Activated naive CD8-positive, alpha-beta T cell treated with anti-CD3 and anti-CD28 coated beads for 36 hours (primary cell): ENCODE measurements around the gene MACO1. TPM values are rescaled to one million over a fixed set of nuclear protein-coding genes. Genes with fewer than 3 reads are reported as not detected.

Experiments
- DNase-seq: peaks from one replicate; pipeline ENCODE4 v3.0.0; 2021
- H3K27ac Mint-ChIP-seq: one replicate; pipeline ENCODE4 v1.8.0; 2022; ENCODE audit warnings: mild to moderate bottlenecking, moderate library complexity, mixed read lengths
- H3K27me3 Mint-ChIP-seq: one replicate; pipeline ENCODE4 v1.8.0; 2022; ENCODE audit warnings: mild to moderate bottlenecking, mixed read lengths
- H3K36me3 Mint-ChIP-seq: one replicate; pipeline ENCODE4 v1.8.0; 2021; ENCODE audit warnings: mild to moderate bottlenecking, mixed read lengths
- H3K4me1 Mint-ChIP-seq: one replicate; pipeline ENCODE4 v1.8.0; 2021; ENCODE audit warnings: mixed read lengths
- H3K4me3 Mint-ChIP-seq: one replicate; pipeline ENCODE4 v1.8.0; 2022; ENCODE audit warnings: mild to moderate bottlenecking, moderate library complexity, mixed read lengths
- H3K9me3 Mint-ChIP-seq: one replicate; pipeline ENCODE4 v1.8.0; 2022; ENCODE audit warnings: mixed read lengths
- total RNA-seq, 2 experiments: library from RNA; stranded (reverse); gene quantifications; one replicate each; pipeline ENCODE4 v1.2.3, GENCODE V29; 2021

MACO1 gene
- total RNA-seq, 2 experiments from 2014 or later: 19.8 to 20.9 TPM

- no peaks in the 10 kb centered on the region for H3K27me3 Mint-ChIP-seq
- no peaks in the 10 kb centered on the region for H3K9me3 Mint-ChIP-seq
- peaks cover 3% of the 10 kb centered on the region for H3K36me3 Mint-ChIP-seq
- no peak for DNase-seq
- no peak overlapping the region for H3K4me3 Mint-ChIP-seq
- H3K27ac Mint-ChIP-seq: no peak overlapping the region
- peaks cover 15% of the 10 kb centered on the region for H3K4me1 Mint-ChIP-seq
These were observed 53.4 kb downstream of the MACO1 start for GRCh38 chr1:25484096-25484495.

GRCh38 chr1:25484533-25484932 is 53.8 kb downstream of the MACO1 start:
- no peak overlapping the region for H3K27ac Mint-ChIP-seq
- no peaks in the 10 kb centered on the region for H3K27me3 Mint-ChIP-seq
- H3K4me3 Mint-ChIP-seq: no peak overlapping the region
- DNase-seq: no peak
- H3K36me3 Mint-ChIP-seq: peaks cover 3% of the 10 kb centered on the region
- H3K4me1 Mint-ChIP-seq: peaks cover 15% of the 10 kb centered on the region
- H3K9me3 Mint-ChIP-seq: no peaks in the 10 kb centered on the region

- peaks cover 6% of the 10 kb centered on the region for H3K36me3 Mint-ChIP-seq
- peaks cover 15% of the 10 kb centered on the region for H3K4me1 Mint-ChIP-seq
- no peak overlapping the region for H3K27ac Mint-ChIP-seq
- no peaks in the 10 kb centered on the region for H3K27me3 Mint-ChIP-seq
- no peak overlapping the region for H3K4me3 Mint-ChIP-seq
- H3K9me3 Mint-ChIP-seq: no peaks in the 10 kb centered on the region
- no peak for DNase-seq
These were observed 55.1 kb downstream of the MACO1 start for GRCh38 chr1:25485536-25486411.

GRCh38 chr1:25486602-25487001 is 55.9 kb downstream of the MACO1 start:
- H3K27ac Mint-ChIP-seq: no peak overlapping the region
- H3K36me3 Mint-ChIP-seq: peaks cover 6% of the 10 kb centered on the region
- DNase-seq: peak; percentile 7
- H3K4me3 Mint-ChIP-seq: no peak overlapping the region
- H3K27me3 Mint-ChIP-seq: no peaks in the 10 kb centered on the region
- no peaks in the 10 kb centered on the region for H3K9me3 Mint-ChIP-seq
- peaks cover 15% of the 10 kb centered on the region for H3K4me1 Mint-ChIP-seq

GRCh38 chr1:25487628-25488027 is 56.9 kb downstream of the MACO1 start:
- H3K27ac Mint-ChIP-seq: no peak overlapping the region
- H3K4me1 Mint-ChIP-seq: peaks cover 12% of the 10 kb centered on the region
- H3K36me3 Mint-ChIP-seq: peaks cover 7% of the 10 kb centered on the region

GRCh38 chr1:25492323-25492722 is 61.6 kb downstream of the MACO1 start:
- Mint-ChIP-seq H3K4me1 (no peaks in the 10 kb centered on the region), H3K4me3 (no peak overlapping the region), H3K9me3 (no peaks in the 10 kb centered on the region), H3K27me3 (no peaks in the 10 kb centered on the region), H3K27ac (peak overlapping the region; percentile 31), H3K36me3 (peaks cover 6% of the 10 kb centered on the region)
- no peak for DNase-seq

More at GRCh38 chr1:25487628-25488027, 56.9 kb downstream of the MACO1 start:
- Mint-ChIP-seq H3K27me3 (no peaks in the 10 kb centered on the region), H3K4me3 (no peak overlapping the region), H3K9me3 (no peaks in the 10 kb centered on the region)
- peak; percentile 19 for DNase-seq

GRCh38 chr1:25494952-25495351 is 64.3 kb downstream of the MACO1 start:
- Mint-ChIP-seq H3K4me1 (no peaks in the 10 kb centered on the region), H3K27me3 (no peaks in the 10 kb centered on the region), H3K36me3 (peaks cover 6% of the 10 kb centered on the region), H3K27ac (no peak overlapping the region), H3K9me3 (no peaks in the 10 kb centered on the region), H3K4me3 (no peak overlapping the region)
- no peak for DNase-seq

- Mint-ChIP-seq H3K9me3 (no peaks in the 10 kb centered on the region), H3K4me3 (no peak overlapping the region), H3K27me3 (no peaks in the 10 kb centered on the region), H3K4me1 (peaks cover 8% of the 10 kb centered on the region), H3K36me3 (peaks cover 1% of the 10 kb centered on the region), H3K27ac (no peak overlapping the region)
- DNase-seq: no peak
These were observed 70.0 kb downstream of the MACO1 start for GRCh38 chr1:25500694-25501093.

- H3K4me3 Mint-ChIP-seq: no peak overlapping the region
- no peak for DNase-seq
- peaks cover 13% of the 10 kb centered on the region for H3K4me1 Mint-ChIP-seq
- H3K27ac Mint-ChIP-seq: no peak overlapping the region
- peaks cover 1% of the 10 kb centered on the region for H3K36me3 Mint-ChIP-seq
- H3K27me3 Mint-ChIP-seq: no peaks in the 10 kb centered on the region
- no peaks in the 10 kb centered on the region for H3K9me3 Mint-ChIP-seq
These were observed 70.8 kb downstream of the MACO1 start for GRCh38 chr1:25501235-25502058.

- peaks cover 1% of the 10 kb centered on the region for H3K36me3 Mint-ChIP-seq
- no peak overlapping the region for H3K4me3 Mint-ChIP-seq
- no peak for DNase-seq
- no peaks in the 10 kb centered on the region for H3K9me3 Mint-ChIP-seq
- peak overlapping the region; percentile 45 for H3K27ac Mint-ChIP-seq
- no peaks in the 10 kb centered on the region for H3K27me3 Mint-ChIP-seq
- H3K4me1 Mint-ChIP-seq: peaks cover 19% of the 10 kb centered on the region
These were observed 72.3 kb downstream of the MACO1 start for GRCh38 chr1:25502957-25503356.

GRCh38 chr1:25503551-25504426 is 73.1 kb downstream of the MACO1 start:
- Mint-ChIP-seq H3K4me1 (peaks cover 19% of the 10 kb centered on the region), H3K4me3 (no peak overlapping the region), H3K27me3 (no peaks in the 10 kb centered on the region), H3K36me3 (peaks cover 1% of the 10 kb centered on the region), H3K9me3 (no peaks in the 10 kb centered on the region), H3K27ac (no peak overlapping the region)
- peak; percentile 65 for DNase-seq

GRCh38 chr1:25504706-25505595 is 74.3 kb downstream of the MACO1 start:
- no peak overlapping the region for H3K27ac Mint-ChIP-seq
- no peak overlapping the region for H3K4me3 Mint-ChIP-seq
- no peak for DNase-seq
- H3K36me3 Mint-ChIP-seq: peaks cover 1% of the 10 kb centered on the region
- H3K4me1 Mint-ChIP-seq: peaks cover 19% of the 10 kb centered on the region
- no peaks in the 10 kb centered on the region for H3K9me3 Mint-ChIP-seq
- H3K27me3 Mint-ChIP-seq: no peaks in the 10 kb centered on the region

GRCh38 chr1:25505656-25506385 is 75.1 kb downstream of the MACO1 start:
- Mint-ChIP-seq H3K27me3 (no peaks in the 10 kb centered on the region), H3K9me3 (no peaks in the 10 kb centered on the region)

More at GRCh38 chr1:25505656-25506385, 75.1 kb downstream of the MACO1 start:
- Mint-ChIP-seq H3K4me1 (peaks cover 19% of the 10 kb centered on the region), H3K27ac (no peak overlapping the region), H3K4me3 (no peak overlapping the region), H3K36me3 (peaks cover 1% of the 10 kb centered on the region)
- DNase-seq: no peak
